ENCODE measurements around the gene KIAA0825. TPM values are rescaled to one million over a fixed set of nuclear protein-coding genes. Genes with fewer than 3 reads are reported as not detected.

KIAA0825 gene
- total RNA-seq, 1 donor from 2014 or later: 0.26 TPM

DNA sequence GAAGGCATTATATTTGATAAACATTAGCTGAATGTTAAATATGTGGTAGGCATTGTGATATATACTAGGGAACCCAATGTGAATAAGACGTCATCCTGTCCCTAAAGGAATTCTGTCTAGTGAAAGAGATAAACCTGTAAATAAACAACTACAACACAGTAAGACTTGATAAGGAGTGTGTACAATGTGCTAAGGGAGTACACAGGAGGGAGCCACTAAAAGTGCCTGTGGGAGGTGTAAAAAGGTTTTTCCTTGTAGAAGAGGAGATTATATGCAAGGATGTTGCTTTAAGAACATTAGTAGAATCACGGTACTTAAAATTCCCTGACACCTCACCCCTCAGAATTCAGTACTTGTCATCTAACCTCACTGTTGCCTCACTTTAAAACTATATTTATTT lies 91.7 kb downstream of the KIAA0825 start:
- Histone ChIP-seq H3K36me3 (ENCODE audit: control insufficient read depth, insufficient read depth, low read length) (no peaks in the 10 kb centered on the region), H3K4me3 (ENCODE audit: low read depth, low read length) (no peak overlapping the region), H3K27me3 (ENCODE audit: control insufficient read depth, insufficient read depth, low read length) (no peaks in the 10 kb centered on the region)
- FAIRE-seq (no peak), DNase-seq (ENCODE audit: low read depth) (no peak)
- TF ChIP-seq, protein P1, sequence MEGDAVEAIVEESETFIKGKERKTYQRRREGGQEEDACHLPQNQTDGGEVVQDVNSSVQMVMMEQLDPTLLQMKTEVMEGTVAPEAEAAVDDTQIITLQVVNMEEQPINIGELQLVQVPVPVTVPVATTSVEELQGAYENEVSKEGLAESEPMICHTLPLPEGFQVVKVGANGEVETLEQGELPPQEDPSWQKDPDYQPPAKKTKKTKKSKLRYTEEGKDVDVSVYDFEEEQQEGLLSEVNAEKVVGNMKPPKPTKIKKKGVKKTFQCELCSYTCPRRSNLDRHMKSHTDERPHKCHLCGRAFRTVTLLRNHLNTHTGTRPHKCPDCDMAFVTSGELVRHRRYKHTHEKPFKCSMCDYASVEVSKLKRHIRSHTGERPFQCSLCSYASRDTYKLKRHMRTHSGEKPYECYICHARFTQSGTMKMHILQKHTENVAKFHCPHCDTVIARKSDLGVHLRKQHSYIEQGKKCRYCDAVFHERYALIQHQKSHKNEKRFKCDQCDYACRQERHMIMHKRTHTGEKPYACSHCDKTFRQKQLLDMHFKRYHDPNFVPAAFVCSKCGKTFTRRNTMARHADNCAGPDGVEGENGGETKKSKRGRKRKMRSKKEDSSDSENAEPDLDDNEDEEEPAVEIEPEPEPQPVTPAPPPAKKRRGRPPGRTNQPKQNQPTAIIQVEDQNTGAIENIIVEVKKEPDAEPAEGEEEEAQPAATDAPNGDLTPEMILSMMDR (IDR thresholded peaks at IDR 0.05; ENCODE audit: insufficient read depth, low read length, severe bottlenecking): no peak

DNA sequence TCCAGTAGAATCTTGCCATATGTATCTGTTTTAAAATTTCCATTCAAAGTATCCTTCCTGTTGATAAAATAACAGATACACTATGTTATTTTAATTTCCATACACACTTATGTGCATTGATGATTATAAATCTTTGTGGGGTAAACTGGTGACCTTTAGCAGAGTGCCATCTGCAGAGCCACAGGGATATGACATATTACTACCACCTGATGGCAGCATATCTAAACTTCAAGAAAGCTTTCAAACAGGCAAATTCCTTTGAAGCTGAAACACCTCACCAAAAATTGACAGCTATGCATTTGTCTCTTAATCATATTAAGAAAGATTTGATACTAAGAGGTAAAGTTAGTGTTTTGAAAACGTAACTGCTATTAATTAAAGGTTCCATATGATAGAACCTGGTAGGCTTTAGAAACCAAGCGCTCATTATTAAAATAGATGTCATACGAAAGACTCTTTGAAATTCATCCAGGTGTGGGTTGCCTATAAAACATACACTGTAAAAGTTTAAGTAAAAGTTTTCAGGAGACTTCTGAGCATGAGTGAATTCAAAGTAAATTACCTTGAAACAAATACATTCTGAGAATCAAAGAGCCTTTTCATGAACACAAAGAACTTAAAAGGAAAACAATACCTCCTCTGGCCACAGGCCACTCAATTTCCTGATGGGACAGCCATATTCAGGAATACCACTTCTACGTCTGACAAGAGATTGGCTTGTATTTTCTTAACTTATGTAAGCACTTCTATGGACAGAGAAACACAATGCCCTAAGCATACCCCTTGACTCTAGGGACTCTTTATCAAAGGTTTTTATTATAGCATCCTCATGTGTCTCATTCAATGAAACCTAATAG lies 93.3 kb downstream of the KIAA0825 start:
- DNase-seq (ENCODE audit: low read depth) (peak; percentile 63), FAIRE-seq (no peak)
- H3K4me3 ChIP-seq (ENCODE audit: low read depth, low read length): no peak overlapping the region
- H3K27me3 ChIP-seq (ENCODE audit: control insufficient read depth, insufficient read depth, low read length): no peaks in the 10 kb centered on the region
- no peaks in the 10 kb centered on the region for H3K36me3 ChIP-seq (ENCODE audit: control insufficient read depth, insufficient read depth, low read length)
- TF ChIP-seq, protein P1 (IDR thresholded peaks at IDR 0.05; ENCODE audit: insufficient read depth, low read length, severe bottlenecking): peak; percentile 50

DNA sequence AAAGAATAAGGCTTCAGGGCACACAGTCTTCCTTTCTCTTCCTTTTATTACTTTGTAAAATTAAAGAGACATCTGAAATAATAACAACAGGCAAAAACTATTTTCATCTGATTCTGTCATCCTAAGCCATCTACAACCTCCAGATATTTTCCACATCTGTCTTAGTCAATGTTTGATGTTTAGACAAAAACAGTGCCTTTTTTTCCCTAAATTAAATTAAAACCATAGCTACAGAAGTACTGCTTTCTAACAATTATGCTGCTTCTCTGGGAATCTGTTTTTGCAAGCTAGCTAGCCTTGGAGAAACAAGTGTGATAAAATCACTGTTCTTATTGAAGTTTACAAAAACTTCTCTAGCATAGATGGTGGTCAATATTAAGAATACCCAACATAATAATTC lies 95.4 kb downstream of the KIAA0825 start:
- DNase-seq (ENCODE audit: low read depth) (no peak), FAIRE-seq (no peak)
- no peaks in the 10 kb centered on the region for H3K27me3 ChIP-seq (ENCODE audit: control insufficient read depth, insufficient read depth, low read length)
- TF ChIP-seq, protein P1 (IDR thresholded peaks at IDR 0.05; ENCODE audit: insufficient read depth, low read length, severe bottlenecking): no peak
- no peaks in the 10 kb centered on the region for H3K36me3 ChIP-seq (ENCODE audit: control insufficient read depth, insufficient read depth, low read length)
- no peak overlapping the region for H3K4me3 ChIP-seq (ENCODE audit: low read depth, low read length)

DNA sequence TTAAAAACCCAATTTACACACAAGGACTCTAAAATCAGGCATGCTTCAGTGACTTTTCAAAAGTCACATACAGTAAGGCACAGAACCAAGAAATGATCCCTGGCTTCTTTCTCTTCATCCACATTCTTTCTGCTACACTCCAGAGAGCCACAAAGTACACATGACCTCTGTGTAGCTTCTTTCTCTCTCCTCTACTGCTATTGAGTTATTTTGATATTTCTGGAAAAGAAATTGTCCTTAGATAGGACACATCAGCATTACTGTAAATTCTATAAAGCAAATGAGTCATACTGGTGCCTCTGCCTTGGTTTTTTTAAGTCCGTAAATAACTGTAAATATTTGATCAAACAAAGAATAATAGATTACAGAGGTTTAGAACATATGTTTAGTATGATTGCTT lies 96.3 kb downstream of the KIAA0825 start:
- FAIRE-seq: no peak
- DNase-seq (ENCODE audit: low read depth): peak; percentile 23
- TF ChIP-seq, protein P1 (IDR thresholded peaks at IDR 0.05; ENCODE audit: insufficient read depth, low read length, severe bottlenecking): no peak
- no peaks in the 10 kb centered on the region for H3K27me3 ChIP-seq (ENCODE audit: control insufficient read depth, insufficient read depth, low read length)
- no peak overlapping the region for H3K4me3 ChIP-seq (ENCODE audit: low read depth, low read length)
- no peaks in the 10 kb centered on the region for H3K36me3 ChIP-seq (ENCODE audit: control insufficient read depth, insufficient read depth, low read length)

DNA sequence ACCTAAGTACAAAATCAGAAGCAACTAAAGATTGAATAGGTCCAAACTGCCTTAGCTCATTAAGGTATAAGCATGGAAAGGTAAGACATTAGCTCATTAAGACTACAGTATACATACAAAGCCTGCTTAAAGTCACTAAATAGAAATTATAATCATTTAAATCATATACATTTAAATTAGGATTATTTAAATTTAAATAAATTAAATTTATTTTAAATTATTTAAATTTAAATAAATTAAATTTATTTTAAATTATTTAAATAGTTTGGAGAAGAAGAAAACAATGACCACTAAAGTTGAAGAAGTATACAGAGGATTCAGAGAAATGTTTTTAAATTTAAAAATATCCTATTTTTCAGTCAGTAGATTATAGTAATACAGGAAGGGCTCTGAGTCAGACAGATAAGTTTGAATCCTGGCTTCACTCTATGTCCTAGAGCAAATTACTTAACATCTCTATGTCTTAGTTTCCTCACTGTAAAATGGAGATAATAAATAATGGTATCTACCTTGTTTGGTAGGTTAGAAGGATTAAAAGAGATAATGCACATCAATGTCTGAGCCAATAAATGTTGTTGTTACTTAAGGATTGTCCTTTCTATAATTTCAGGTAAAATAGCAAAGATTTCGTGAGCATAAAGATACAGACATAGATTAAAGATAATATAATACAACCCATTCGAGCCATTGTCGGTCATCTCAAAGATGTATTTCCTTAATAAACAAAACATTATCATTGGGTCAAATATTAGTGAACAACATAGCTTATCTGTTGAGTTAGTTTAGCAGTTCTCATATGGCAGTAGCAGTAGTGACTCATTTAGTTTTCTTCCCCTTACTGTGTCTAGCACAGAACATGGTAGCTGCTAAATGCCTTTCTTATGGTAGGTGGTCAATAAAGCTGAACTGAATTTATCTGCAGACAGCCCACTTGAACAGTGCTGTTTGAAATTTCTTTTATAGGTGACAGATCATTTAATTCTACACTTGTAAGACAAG lies 100.6 kb downstream of the KIAA0825 start:
- TF ChIP-seq, protein P1 (IDR thresholded peaks at IDR 0.05; ENCODE audit: insufficient read depth, low read length, severe bottlenecking): no peak
- no peaks in the 10 kb centered on the region for H3K27me3 ChIP-seq (ENCODE audit: control insufficient read depth, insufficient read depth, low read length)
- FAIRE-seq (no peak), DNase-seq (ENCODE audit: low read depth) (peak; percentile 29)
- H3K4me3 ChIP-seq (ENCODE audit: low read depth, low read length): no peak overlapping the region
- H3K36me3 ChIP-seq (ENCODE audit: control insufficient read depth, insufficient read depth, low read length): no peaks in the 10 kb centered on the region

All from bronchial epithelial cell (primary cell).